Testis (tissue), 3 donors: ENCODE measurements around the gene SUSD6. TPM values are rescaled to one million over a fixed set of nuclear protein-coding genes. Genes with fewer than 3 reads are reported as not detected.

ENCODE experiments used
- DNase-seq: peaks from one replicate; pipeline ENCODE4 v3.0.0-alpha.2; 2019
- H3K27ac ChIP-seq, 2 donors: fragments of 200-600 bp; sonication (generic); one replicate each; pipeline ENCODE4 v1.5.1; 2019
- H3K27me3 ChIP-seq: fragments of 200-600 bp; sonication (generic); one replicate; pipeline ENCODE4 v1.5.1; 2019
- H3K36me3 ChIP-seq: fragments of 200-600 bp; sonication (generic); one replicate; pipeline ENCODE4 v1.5.1; 2017; ENCODE audit warnings: low read depth; ENCODE audit errors: missing control alignments
- H3K4me1 ChIP-seq: fragments of 200-600 bp; sonication (generic); one replicate; pipeline ENCODE4 v1.5.1; 2019
- H3K4me3 ChIP-seq, 2 donors: fragments of 200-600 bp; sonication (generic); one replicate each; pipeline ENCODE4 v1.5.1; 2017 to 2019
- H3K9me3 ChIP-seq: fragments of 200-600 bp; sonication (generic); one replicate; pipeline ENCODE4 v1.5.1; 2017
- CTCF ChIP-seq, 3 experiments: fragments of 450-650 bp in 2 of 3; fragments of 200-600 bp in 1 of 3; sonication (generic) in 1 of 3; IDR thresholded peaks; one replicate each; pipeline ENCODE4 v1.5.1; 2016 to 2019; ENCODE audit warnings: antibody characterized with exemption in 3 of 3, mild to moderate bottlenecking in 2 of 3, moderate library complexity in 1 of 3
- POLR2A ChIP-seq: fragments of 450-650 bp; IDR thresholded peaks from one replicate; pipeline ENCODE4 v1.6.1; 2017; ENCODE audit warnings: antibody characterized with exemption, mild to moderate bottlenecking, moderate library complexity
- WGBS, 2 donors: methylation state at CpG; one replicate each; pipeline ENCODE4 v1.1.5; 2018; 5-methylcytosine and 5-hydroxymethylcytosine counted together
- intact Hi-C: fragments of 100-400 bp; cut with DNase I; formaldehyde crosslinking; loops from one replicate; pipeline ENCODE4 v1.15.1; 2023; ENCODE audit warnings: low total_unique reads
- polyA plus RNA-seq: library from polyadenylated mRNA; stranded (reverse); fragments of 350-450 nt; fragmentation: Illumina TruSeq; extraction: RNeasy Lipid Tissue Mini Kit (QIAGEN cat#74804); gene quantifications from one replicate; pipeline ENCODE4 v1.2.3, GENCODE V29; 2014; ENCODE audit warnings: low read depth, low replicate concordance; ENCODE audit not compliant: insufficient read depth
- total RNA-seq, 2 donors: library from RNA; depleted of rRNA; stranded (reverse); fragments of >200 nt; gene quantifications; one replicate each; pipeline ENCODE4 v1.2.3, GENCODE V29; 2016

Gene SUSD6
- total and polyA plus RNA-seq, 3 donors from 2014 or later: 27.7 to 39.5 (median 38.7) TPM

GRCh38 chr14:69629225-69630127, 18.1 kb downstream of the SUSD6 start:
- 70 to 84% methylated on average over 9 of the region's 9 CpGs for WGBS, 2 donors
- TF ChIP-seq POLR2A (no peak), CTCF (IDR thresholded peaks at IDR 0.05) (no peak)
- Histone ChIP-seq H3K4me3 (no peak overlapping the region), H3K9me3 (no peaks in the 10 kb centered on the region), H3K27me3 (no peaks in the 10 kb centered on the region), H3K4me1 (peaks cover 19% of the 10 kb centered on the region), H3K36me3 (no peaks in the 10 kb centered on the region), H3K27ac (no peak overlapping the region)
- no peak for DNase-seq
- intact Hi-C loops: no loop called here

- H3K27me3 ChIP-seq: no peaks in the 10 kb centered on the region
- peaks cover 19% of the 10 kb centered on the region for H3K4me1 ChIP-seq
- intact Hi-C loops: no loop called here
- no peak for TF ChIP-seq CTCF (IDR thresholded peaks at IDR 0.05)
- no peak for TF ChIP-seq POLR2A
- no peak for DNase-seq
- no peaks in the 10 kb centered on the region for H3K9me3 ChIP-seq
- H3K27ac ChIP-seq: no peak overlapping the region
- H3K36me3 ChIP-seq: no peaks in the 10 kb centered on the region
- WGBS, 2 donors: 80 to 84% methylated on average over 2 of the region's 2 CpGs
- H3K4me3 ChIP-seq: no peak overlapping the region
These were observed 19.0 kb downstream of the SUSD6 start for GRCh38 chr14:69630360-69630759.

- no peak for DNase-seq
- H3K27me3 ChIP-seq: no peaks in the 10 kb centered on the region
- WGBS, 2 donors: 74 to 82% methylated on average over 4 of the region's 4 CpGs
- H3K9me3 ChIP-seq: no peaks in the 10 kb centered on the region
- no peak for TF ChIP-seq POLR2A
- TF ChIP-seq CTCF (IDR thresholded peaks at IDR 0.05): no peak
- peaks cover 31% of the 10 kb centered on the region for H3K4me1 ChIP-seq
- no peaks in the 10 kb centered on the region for H3K36me3 ChIP-seq
- no peak overlapping the region for H3K4me3 ChIP-seq
- no peak overlapping the region for H3K27ac ChIP-seq
- intact Hi-C loops: no loop called here
These were observed 20.1 kb downstream of the SUSD6 start for GRCh38 chr14:69631509-69631908.

GRCh38 chr14:69632164-69632563, 20.8 kb downstream of the SUSD6 start:
- H3K9me3 ChIP-seq: no peaks in the 10 kb centered on the region
- 44 to 58% methylated on average over 4 of the region's 4 CpGs for WGBS, 2 donors
- intact Hi-C loops: no loop called here
- TF ChIP-seq POLR2A (no peak), CTCF (IDR thresholded peaks at IDR 0.05) (no peak)
- no peak overlapping the region for H3K27ac ChIP-seq
- no peak for DNase-seq
- peaks cover 35% of the 10 kb centered on the region for H3K4me1 ChIP-seq
- no peak overlapping the region for H3K4me3 ChIP-seq
- no peaks in the 10 kb centered on the region for H3K36me3 ChIP-seq
- H3K27me3 ChIP-seq: no peaks in the 10 kb centered on the region
